Measurements from ENCODE around the gene EDN3. TPM values are rescaled to one million over a fixed set of nuclear protein-coding genes. Genes with fewer than 3 reads are reported as not detected.

Gene EDN3
- total RNA-seq, 1 experiment from 2014 or later = not detected

GRCh38 chr20:59273739-59274357, 26.6 kb upstream of the EDN3 start:
- no peak overlapping the region for H3K27ac ChIP-seq
- no peaks in the 10 kb centered on the region for H4K20me1 ChIP-seq (ENCODE audit: insufficient read depth)
- H3K9me2 ChIP-seq (ENCODE audit: insufficient read depth) = no peaks in the 10 kb centered on the region
- no peaks in the 10 kb centered on the region for H3K36me3 ChIP-seq (ENCODE audit: low read depth)
- BruUV-seq (replicated peaks) = no TSS peak
- TF ChIP-seq EZH2 (IDR thresholded peaks at IDR 0.05; ENCODE audit: low read depth) = no peak
- no peak for TF ChIP-seq CTCF (conservative IDR thresholded peaks at IDR 0.05)
- no peak overlapping the region for H3K4me2 ChIP-seq
- ChIA-PET POLR2A (ENCODE audit: unreplicated experiment) (no interaction called here), CTCF (no interaction called here)
- H3K4me1 ChIP-seq (replicated peaks; ENCODE audit: insufficient read depth) = no peaks in the 10 kb centered on the region
- intact Hi-C loops (cut with micrococcal nuclease; ENCODE audit: unreplicated experiment) = no loop called here
- H3F3A ChIP-seq (ENCODE audit: insufficient read depth, low read depth) = no peaks in the 10 kb centered on the region
- no peak for DNase-seq
- no peaks in the 10 kb centered on the region for H3K79me2 ChIP-seq (ENCODE audit: low read depth)
- no peak overlapping the region for H2AFZ ChIP-seq
- H3K9me3 ChIP-seq (ENCODE audit: insufficient read depth, low read depth) = no peaks in the 10 kb centered on the region
- H3K4me3 ChIP-seq = no peak overlapping the region
- peaks cover 95% of the 10 kb centered on the region for H3K27me3 ChIP-seq (ENCODE audit: insufficient read depth, low read depth)

- TF ChIP-seq CTCF (conservative IDR thresholded peaks at IDR 0.05) = no peak
- TF ChIP-seq EZH2 (IDR thresholded peaks at IDR 0.05; ENCODE audit: low read depth) = no peak
- H3K9me3 ChIP-seq (ENCODE audit: insufficient read depth, low read depth) = no peaks in the 10 kb centered on the region
- H3K27me3 ChIP-seq (ENCODE audit: insufficient read depth, low read depth) = peaks cover 96% of the 10 kb centered on the region
- no TSS peak for BruUV-seq (replicated peaks)
- DNase-seq = no peak
- H3K4me1 ChIP-seq (replicated peaks; ENCODE audit: insufficient read depth) = no peaks in the 10 kb centered on the region
- H3F3A ChIP-seq (ENCODE audit: insufficient read depth, low read depth) = no peaks in the 10 kb centered on the region
- POLR2A ChIA-PET (ENCODE audit: unreplicated experiment) = no interaction called here
- H3K9me2 ChIP-seq (ENCODE audit: insufficient read depth) = no peaks in the 10 kb centered on the region
- H3K79me2 ChIP-seq (ENCODE audit: low read depth) = no peaks in the 10 kb centered on the region
- H3K4me2 ChIP-seq = no peak overlapping the region
- H3K27ac ChIP-seq = no peak overlapping the region
- intact Hi-C loops (cut with micrococcal nuclease; ENCODE audit: unreplicated experiment) = no loop called here
- no peak overlapping the region for H2AFZ ChIP-seq
- H3K4me3 ChIP-seq = no peak overlapping the region
- CTCF ChIA-PET = no interaction called here
- H4K20me1 ChIP-seq (ENCODE audit: insufficient read depth) = no peaks in the 10 kb centered on the region
- no peaks in the 10 kb centered on the region for H3K36me3 ChIP-seq (ENCODE audit: low read depth)
Measured at GRCh38 chr20:59276938-59277337, 23.5 kb upstream of the EDN3 start.

- Histone ChIP-seq H3K27me3 (ENCODE audit: insufficient read depth, low read depth) (peaks cover 86% of the 10 kb centered on the region), H3K9me3 (ENCODE audit: insufficient read depth, low read depth) (no peaks in the 10 kb centered on the region), H3K9me2 (ENCODE audit: insufficient read depth) (no peaks in the 10 kb centered on the region), H3K36me3 (ENCODE audit: low read depth) (no peaks in the 10 kb centered on the region), H2AFZ (no peak overlapping the region), H3K27ac (no peak overlapping the region), H4K20me1 (ENCODE audit: insufficient read depth) (no peaks in the 10 kb centered on the region), H3K4me2 (no peak overlapping the region), H3K79me2 (ENCODE audit: low read depth) (no peaks in the 10 kb centered on the region), H3F3A (ENCODE audit: insufficient read depth, low read depth) (no peaks in the 10 kb centered on the region), H3K4me1 (replicated peaks; ENCODE audit: insufficient read depth) (no peaks in the 10 kb centered on the region), H3K4me3 (no peak overlapping the region)
- intact Hi-C loops (cut with micrococcal nuclease; ENCODE audit: unreplicated experiment) = no loop called here
- DNase-seq = no peak
- BruUV-seq (replicated peaks) = no TSS peak
- ChIA-PET POLR2A (ENCODE audit: unreplicated experiment) (no interaction called here), CTCF (no interaction called here)
- TF ChIP-seq EZH2 (IDR thresholded peaks at IDR 0.05; ENCODE audit: low read depth) (no peak), CTCF (conservative IDR thresholded peaks at IDR 0.05) (no peak)
Measured at GRCh38 chr20:59284470-59284869, 15.9 kb upstream of the EDN3 start.

Measured in PC-9 (cell line).